ENCODE results near the gene DNMT3A. TPM values are rescaled to one million over a fixed set of nuclear protein-coding genes. Genes with fewer than 3 reads are reported as not detected.
"Not testable (repeated sequence)": the region's sequence is repeated elsewhere in the genome, so short reads cannot be mapped to it uniquely, and the experiment has no call there.

Gene DNMT3A
- total RNA-seq, 4 donors from 2014 or later = 5.9 to 14.1 (median 8.0) TPM

DNA sequence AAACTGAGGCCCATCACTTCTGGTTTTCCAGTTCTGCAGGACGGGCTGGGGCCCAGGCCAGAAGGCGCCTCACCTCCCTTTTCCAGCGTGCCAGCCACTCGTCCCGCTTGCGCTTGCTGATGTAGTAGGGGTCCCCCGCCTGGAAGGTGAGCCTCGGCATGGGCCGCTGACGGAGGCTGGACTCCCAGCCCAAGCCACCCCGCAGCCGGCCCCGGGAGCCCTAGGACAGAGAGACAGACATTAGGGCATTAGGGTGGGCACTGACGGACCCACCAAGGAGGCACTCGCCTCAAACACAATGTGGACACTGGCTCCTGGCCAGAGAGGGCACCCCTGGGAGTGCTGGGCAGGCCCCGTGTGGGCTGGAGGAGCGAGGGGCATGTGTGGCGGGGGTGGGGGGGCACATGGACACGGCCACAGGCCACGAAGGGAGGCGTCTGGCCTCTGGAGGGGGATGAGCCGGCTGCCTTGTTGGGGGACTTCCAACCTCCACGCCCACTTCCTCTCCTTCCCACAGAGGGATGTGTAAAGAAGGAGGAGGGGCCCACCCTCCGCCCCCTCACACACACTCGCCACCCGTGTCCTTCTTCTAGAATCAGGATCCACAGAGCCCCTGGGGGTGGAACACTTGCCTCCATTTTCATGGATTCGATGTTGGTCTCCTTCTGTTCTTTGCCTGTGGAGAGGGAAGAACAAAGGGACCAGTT is 66.7 kb downstream of the DNMT3A start:
- ATAC-seq (no peak), DNase-seq (no peak)
- Histone ChIP-seq H3K4me3 (no peak overlapping the region), H3K27ac (peak overlapping the region; percentile 37 to 87 (median 80)), H3K4me1 (peaks cover 12 to 47% of the 10 kb centered on the region in 2 donors), H3K27me3 (no peaks in the 10 kb centered on the region), H3K36me3 (peaks cover 0 to 8% of the 10 kb centered on the region in 2 donors), H3K9me3 (no peaks in the 10 kb centered on the region)
- in situ Hi-C loops (cut with MboI; ENCODE audit: low sequenced_read_pairs in 4 of 4) = no loop called here
- intact Hi-C loops (cut with DNase I; ENCODE audit: low total_unique reads) = no loop called here
- no peak for TF ChIP-seq POLR2A (IDR thresholded peaks at IDR 0.05)
- TF ChIP-seq, protein P1, sequence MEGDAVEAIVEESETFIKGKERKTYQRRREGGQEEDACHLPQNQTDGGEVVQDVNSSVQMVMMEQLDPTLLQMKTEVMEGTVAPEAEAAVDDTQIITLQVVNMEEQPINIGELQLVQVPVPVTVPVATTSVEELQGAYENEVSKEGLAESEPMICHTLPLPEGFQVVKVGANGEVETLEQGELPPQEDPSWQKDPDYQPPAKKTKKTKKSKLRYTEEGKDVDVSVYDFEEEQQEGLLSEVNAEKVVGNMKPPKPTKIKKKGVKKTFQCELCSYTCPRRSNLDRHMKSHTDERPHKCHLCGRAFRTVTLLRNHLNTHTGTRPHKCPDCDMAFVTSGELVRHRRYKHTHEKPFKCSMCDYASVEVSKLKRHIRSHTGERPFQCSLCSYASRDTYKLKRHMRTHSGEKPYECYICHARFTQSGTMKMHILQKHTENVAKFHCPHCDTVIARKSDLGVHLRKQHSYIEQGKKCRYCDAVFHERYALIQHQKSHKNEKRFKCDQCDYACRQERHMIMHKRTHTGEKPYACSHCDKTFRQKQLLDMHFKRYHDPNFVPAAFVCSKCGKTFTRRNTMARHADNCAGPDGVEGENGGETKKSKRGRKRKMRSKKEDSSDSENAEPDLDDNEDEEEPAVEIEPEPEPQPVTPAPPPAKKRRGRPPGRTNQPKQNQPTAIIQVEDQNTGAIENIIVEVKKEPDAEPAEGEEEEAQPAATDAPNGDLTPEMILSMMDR (IDR thresholded peaks at IDR 0.05 in 4 of 5, conservative IDR thresholded peaks at IDR 0.05 in 1 of 5) = no peak

DNA sequence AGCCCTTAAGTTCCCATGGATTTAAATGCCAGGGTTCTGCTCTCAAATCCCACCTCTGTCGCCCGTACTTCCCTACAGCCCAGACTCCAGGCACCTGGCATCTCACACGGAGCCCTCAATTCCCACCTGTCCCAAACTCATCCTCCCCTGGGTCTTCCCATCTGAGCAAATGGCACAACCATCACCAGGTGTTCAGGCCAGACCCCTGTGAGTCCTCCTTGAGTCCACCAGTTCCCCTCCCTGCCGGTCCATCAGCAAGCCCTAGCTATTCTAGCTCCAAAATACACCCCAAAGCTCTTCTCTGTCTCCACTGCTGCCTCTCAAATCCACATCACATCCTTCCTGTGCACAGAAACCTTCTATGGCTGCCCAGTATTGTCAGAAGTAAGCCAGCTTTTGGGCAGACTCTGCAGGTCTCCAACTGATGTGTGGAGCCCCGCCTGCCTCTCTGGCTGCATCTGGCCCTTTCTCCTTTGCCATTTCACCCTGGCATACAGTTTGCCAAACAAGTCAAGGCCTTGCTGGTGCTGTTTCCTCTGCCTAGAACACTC is 67.7 kb downstream of the DNMT3A start:
- peak overlapping the region; percentile 3 to 81 (median 70) for H3K27ac ChIP-seq
- no peak for ATAC-seq
- no peak for DNase-seq
- intact Hi-C loops (cut with DNase I; ENCODE audit: low total_unique reads) (no loop called here), in situ Hi-C loops (cut with MboI; ENCODE audit: low sequenced_read_pairs in 4 of 4) (no loop called here)
- H3K36me3 ChIP-seq = peaks cover 0 to 17% of the 10 kb centered on the region in 2 donors
- no peak overlapping the region for H3K4me3 ChIP-seq
- TF ChIP-seq, protein P1 (IDR thresholded peaks at IDR 0.05 in 4 of 5, conservative IDR thresholded peaks at IDR 0.05 in 1 of 5) = no peak
- no peak for TF ChIP-seq POLR2A (IDR thresholded peaks at IDR 0.05)
- H3K4me1 ChIP-seq = peaks cover 12 to 40% of the 10 kb centered on the region in 2 donors
- no peaks in the 10 kb centered on the region for H3K27me3 ChIP-seq
- H3K9me3 ChIP-seq = no peaks in the 10 kb centered on the region

DNA sequence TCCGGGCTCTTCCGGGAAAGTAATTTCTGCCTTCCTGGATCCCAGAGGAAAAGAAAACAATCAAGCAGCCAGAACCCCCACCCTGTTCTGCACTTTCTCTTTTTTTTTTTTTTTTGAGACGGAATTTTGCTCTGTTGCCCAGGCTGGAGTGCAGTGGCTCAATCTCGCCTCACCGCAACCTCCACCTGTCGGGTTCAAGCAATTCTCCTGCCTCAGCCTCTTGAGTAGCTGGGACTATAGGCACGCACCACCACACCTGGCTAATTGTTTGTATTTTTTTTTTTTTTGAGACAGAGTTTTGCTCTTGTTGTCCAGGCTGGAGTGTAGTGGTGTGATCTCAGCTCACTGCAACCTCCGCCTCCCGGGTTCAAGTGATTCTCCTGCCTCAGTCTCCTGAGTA is 69.0 kb downstream of the DNMT3A start:
- in situ Hi-C loops (cut with MboI; ENCODE audit: low sequenced_read_pairs in 4 of 4); H3K4me3 ChIP-seq; DNase-seq; H3K27me3 ChIP-seq; intact Hi-C loops (cut with DNase I; ENCODE audit: low total_unique reads); H3K9me3 ChIP-seq; ATAC-seq: not testable (repeated sequence)
- H3K4me1 ChIP-seq = peaks cover 3 to 26% of the 10 kb centered on the region in 2 donors
- peak overlapping the region in 2 of 4 donors; percentile 80 to 81 for H3K27ac ChIP-seq
- H3K36me3 ChIP-seq = peaks cover 0 to 17% of the 10 kb centered on the region in 2 donors

DNA sequence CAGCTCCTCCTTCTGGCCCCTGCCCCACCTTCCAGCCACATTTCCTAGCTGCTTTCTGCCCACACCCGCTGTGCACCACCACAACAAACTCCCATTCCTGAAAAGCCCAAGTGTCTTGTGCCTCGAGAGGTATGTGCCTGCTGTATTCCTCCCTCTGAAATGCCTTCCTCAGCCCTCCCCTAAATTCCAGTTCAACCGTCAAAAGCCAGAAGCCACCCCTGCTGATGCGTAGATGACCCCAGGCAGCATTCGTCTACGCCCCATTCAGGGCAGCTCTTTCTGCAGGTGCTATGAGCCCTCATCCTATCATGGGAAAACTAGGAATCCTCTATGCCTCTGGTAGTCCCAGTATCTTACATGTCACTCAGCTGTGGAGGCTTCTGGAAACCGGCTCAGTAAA is 71.7 kb downstream of the DNMT3A start:
- no peak overlapping the region for H3K27ac ChIP-seq
- H3K4me3 ChIP-seq = no peak overlapping the region
- TF ChIP-seq, protein P1 (IDR thresholded peaks at IDR 0.05 in 4 of 5, conservative IDR thresholded peaks at IDR 0.05 in 1 of 5) = no peak
- TF ChIP-seq POLR2A (IDR thresholded peaks at IDR 0.05) = no peak
- peaks cover 0 to 9% of the 10 kb centered on the region in 2 donors for H3K4me1 ChIP-seq
- H3K27me3 ChIP-seq = no peaks in the 10 kb centered on the region
- in situ Hi-C loops (cut with MboI; ENCODE audit: low sequenced_read_pairs in 4 of 4) (no loop called here), intact Hi-C loops (cut with DNase I; ENCODE audit: low total_unique reads) (no loop called here)
- H3K36me3 ChIP-seq = peaks cover 0 to 17% of the 10 kb centered on the region in 2 donors
- ATAC-seq = no peak
- DNase-seq = no peak
- H3K9me3 ChIP-seq = no peaks in the 10 kb centered on the region

DNA sequence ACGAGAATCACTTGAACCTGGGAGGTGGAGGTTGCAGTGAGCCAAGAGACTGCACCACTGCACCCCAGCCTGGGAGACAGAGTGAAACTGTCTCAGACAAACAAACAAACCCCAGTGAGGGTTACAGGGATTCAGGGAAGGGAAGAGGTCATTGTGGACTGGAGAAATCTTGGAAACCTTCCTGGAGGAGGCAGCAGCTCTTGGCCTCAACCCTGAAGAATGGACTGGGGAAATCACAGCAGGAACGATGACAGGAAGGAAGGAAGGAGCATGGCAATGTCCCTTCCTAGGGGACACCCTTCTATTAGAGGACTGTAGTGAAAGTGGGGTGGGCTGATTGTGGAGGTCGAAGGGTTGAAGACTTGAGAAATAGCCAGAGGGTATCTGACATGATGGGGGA is 72.5 kb downstream of the DNMT3A start:
- TF ChIP-seq, protein P1 (IDR thresholded peaks at IDR 0.05 in 4 of 5, conservative IDR thresholded peaks at IDR 0.05 in 1 of 5) = no peak
- no peak for TF ChIP-seq POLR2A (IDR thresholded peaks at IDR 0.05)
- ATAC-seq = no peak
- Histone ChIP-seq H3K27ac (no peak overlapping the region), H3K27me3 (no peaks in the 10 kb centered on the region), H3K9me3 (no peaks in the 10 kb centered on the region), H3K4me1 (peaks cover 0 to 4% of the 10 kb centered on the region in 2 donors), H3K36me3 (peaks cover 0 to 17% of the 10 kb centered on the region in 2 donors), H3K4me3 (no peak overlapping the region)
- intact Hi-C loops (cut with DNase I; ENCODE audit: low total_unique reads) (no loop called here), in situ Hi-C loops (cut with MboI; ENCODE audit: low sequenced_read_pairs in 4 of 4) (no loop called here)
- DNase-seq = no peak
